PFSK-1 (cell line): ENCODE data around the gene GABARAP.

Experiments used
- FOXP2 ChIP-seq: optimal IDR thresholded peaks from 2 replicates; pipeline ENCODE3; 2011; ENCODE audit warnings: borderline replicate concordance, control low read depth, inconsistent platforms; ENCODE audit not compliant: insufficient read depth; ENCODE audit errors: extremely low read length, extremely low read depth
- POLR2AphosphoS5 ChIP-seq: IDR thresholded peaks from 2 replicates; pipeline ENCODE4 v1.6.1; 2012; ENCODE audit warnings: low read depth, mild to moderate bottlenecking, control low read depth, low read length, moderate library complexity
- REST ChIP-seq, 2 experiments: IDR thresholded peaks; 2 replicates each; pipeline versions ENCODE4 v1.6.1 to v1.8.0; 2011 to 2012; ENCODE audit warnings: low read depth in 2 of 2, low read length in 2 of 2, control low read depth in 1 of 2, inconsistent platforms in 1 of 2, mild to moderate bottlenecking in 1 of 2, moderate library complexity in 1 of 2; ENCODE audit not compliant: insufficient read depth in 1 of 2
- SIN3A ChIP-seq: IDR thresholded peaks from 2 replicates; pipeline ENCODE4 v1.6.1; 2012; ENCODE audit warnings: mild to moderate bottlenecking, low read length, moderate library complexity, borderline replicate concordance; ENCODE audit not compliant: insufficient read depth
- TAF1 ChIP-seq: IDR thresholded peaks from 2 replicates; pipeline ENCODE4 v1.6.1; 2012; ENCODE audit warnings: low read length, control low read depth, borderline replicate concordance; ENCODE audit not compliant: insufficient read depth

GABARAP gene

GRCh38 chr17:7225711-7226331 is 16.4 kb downstream of the GABARAP start:
- no peak for TF ChIP-seq REST (IDR thresholded peaks at IDR 0.05; ENCODE audit: insufficient read depth in 1 of 2, low read depth in 2 of 2, low read length in 2 of 2)
- TF ChIP-seq POLR2AphosphoS5, result peak; percentile 49; the same call in 1 of the 2 replicates

GRCh38 chr17:7224661-7225111 is 17.6 kb downstream of the GABARAP start:
- TF ChIP-seq POLR2AphosphoS5 (no peak; the same call in 1 of the 2 replicates), TAF1 (no peak), SIN3A (no peak), REST (IDR thresholded peaks at IDR 0.05; ENCODE audit: insufficient read depth in 1 of 2, low read depth in 2 of 2, low read length in 2 of 2) (no peak), FOXP2 (no peak)

- no peak for TF ChIP-seq TAF1
These were observed 18.1 kb downstream of the GABARAP start for GRCh38 chr17:7224110-7224509.

- TF ChIP-seq SIN3A (no peak), TAF1 (no peak), POLR2AphosphoS5 (no peak), REST (IDR thresholded peaks at IDR 0.05; ENCODE audit: insufficient read depth in 1 of 2, low read depth in 2 of 2, low read length in 2 of 2) (no peak), FOXP2 (no peak)
These were observed 18.9 kb downstream of the GABARAP start for GRCh38 chr17:7223375-7223774.

GRCh38 chr17:7222972-7223292 is 19.3 kb downstream of the GABARAP start:
- TF ChIP-seq FOXP2 (no peak), POLR2AphosphoS5 (peak; percentile 42; the same call in 1 of the 2 replicates)

- TF ChIP-seq POLR2AphosphoS5 (peak; percentile 66), REST (IDR thresholded peaks at IDR 0.05; ENCODE audit: insufficient read depth in 1 of 2, low read depth in 2 of 2, low read length in 2 of 2) (no peak)
These were observed 19.9 kb downstream of the GABARAP start for GRCh38 chr17:7222093-7222971.
